Peyer's patch (tissue), 4 donors: ENCODE data around the gene NKD1. TPM values are rescaled to one million over a fixed set of nuclear protein-coding genes. Genes with fewer than 3 reads are reported as not detected.
A peak's percentile ranks its signal among the peaks of the same experiment; 100 is the strongest.

Experiments
- DNase-seq, 3 donors: peaks; one replicate each; pipeline ENCODE4 v3.0.0-alpha.2; 2017 to 2019
- H3K27ac ChIP-seq, 4 donors: fragments of 200-600 bp; sonication (generic); one replicate each; pipeline ENCODE4 v1.5.1; 2016 to 2019
- H3K27me3 ChIP-seq, 2 donors: fragments of 200-600 bp; sonication (generic); one replicate each; pipeline ENCODE4 v1.5.1; 2019
- H3K36me3 ChIP-seq, 3 donors: fragments of 200-600 bp; sonication (generic); one replicate each; pipeline ENCODE4 v1.5.1; 2016 to 2019
- H3K4me1 ChIP-seq, 4 donors: fragments of 200-600 bp; sonication (generic); one replicate each; pipeline ENCODE4 v1.5.1; 2016 to 2019
- H3K4me3 ChIP-seq, 4 donors: fragments of 200-600 bp; sonication (generic); 1 replicate in 3 of 4; 2 replicates in 1 of 4; pipeline ENCODE4 v1.5.1; 2016 to 2019; ENCODE audit warnings: mild to moderate bottlenecking in 1 of 4
- H3K9me3 ChIP-seq, 4 donors: fragments of 200-600 bp; sonication (generic); one replicate each; pipeline ENCODE4 v1.5.1; 2016 to 2019; ENCODE audit warnings: mild to moderate bottlenecking in 1 of 4
- CTCF ChIP-seq, 6 experiments: fragments of 450-650 bp in 4 of 6; fragments of 200-600 bp in 2 of 6; sonication (generic) in 1 of 6; IDR thresholded peaks; one replicate each; pipeline ENCODE4 v1.5.1; 2017 to 2019; ENCODE audit warnings: antibody characterized with exemption in 6 of 6, mild to moderate bottlenecking in 3 of 6, moderate library complexity in 1 of 6
- POLR2A ChIP-seq, 2 donors: fragments of 450-650 bp; IDR thresholded peaks; one replicate each; pipeline ENCODE4 v1.5.1; 2017; ENCODE audit warnings: antibody characterized with exemption in 2 of 2, mild to moderate bottlenecking in 2 of 2, moderate library complexity in 2 of 2
- total RNA-seq, 4 donors: library from RNA; depleted of rRNA; stranded (reverse); fragments of >200 nt; gene quantifications; one replicate each; pipeline ENCODE4 v1.1.0, GENCODE V29; 2016

Gene NKD1
- total RNA-seq, 4 donors from 2014 or later, result 1.7 to 4.0 (median 3.4) TPM

- no peaks in the 10 kb centered on the region for H3K27me3 ChIP-seq
- no peak for DNase-seq
- peaks cover 0 to 16% (median 5%) of the 10 kb centered on the region in 4 donors for H3K4me1 ChIP-seq
- no peaks in the 10 kb centered on the region for H3K9me3 ChIP-seq
- no peak overlapping the region for H3K4me3 ChIP-seq
- no peaks in the 10 kb centered on the region for H3K36me3 ChIP-seq
- no peak for TF ChIP-seq POLR2A (IDR thresholded peaks at IDR 0.05)
- TF ChIP-seq CTCF (IDR thresholded peaks at IDR 0.05), result no peak
- H3K27ac ChIP-seq, result no peak overlapping the region
Measured at GRCh38 chr16:50625374-50625773, 77.2 kb downstream of the NKD1 start.

- no peaks in the 10 kb centered on the region for H3K36me3 ChIP-seq
- no peaks in the 10 kb centered on the region for H3K9me3 ChIP-seq
- no peak for DNase-seq
- H3K27me3 ChIP-seq, result no peaks in the 10 kb centered on the region
- peaks cover 0 to 16% (median 5%) of the 10 kb centered on the region in 4 donors for H3K4me1 ChIP-seq
- no peak overlapping the region for H3K4me3 ChIP-seq
- TF ChIP-seq POLR2A (IDR thresholded peaks at IDR 0.05) (no peak), CTCF (IDR thresholded peaks at IDR 0.05) (no peak)
- H3K27ac ChIP-seq, result peak overlapping the region in 1 of 4 donors; percentile 40
Measured at GRCh38 chr16:50626868-50627267, 78.7 kb downstream of the NKD1 start.

- DNase-seq, result peak in 2 of 3 donors; percentile 57 to 75
- Histone ChIP-seq H3K36me3 (no peaks in the 10 kb centered on the region), H3K27me3 (no peaks in the 10 kb centered on the region), H3K4me1 (peaks cover 0 to 16% (median 5%) of the 10 kb centered on the region in 4 donors), H3K27ac (peak overlapping the region in 1 of 4 donors; percentile 40), H3K9me3 (no peaks in the 10 kb centered on the region), H3K4me3 (no peak overlapping the region)
- no peak for TF ChIP-seq POLR2A (IDR thresholded peaks at IDR 0.05)
- TF ChIP-seq CTCF (IDR thresholded peaks at IDR 0.05), result peak in 5 of 6 experiments; percentile 21 to 37 (median 25)
Measured at GRCh38 chr16:50627419-50627818, 79.2 kb downstream of the NKD1 start.

- no peak for TF ChIP-seq POLR2A (IDR thresholded peaks at IDR 0.05)
- no peak for TF ChIP-seq CTCF (IDR thresholded peaks at IDR 0.05)
- DNase-seq, result no peak
- H3K9me3 ChIP-seq, result no peaks in the 10 kb centered on the region
- H3K27me3 ChIP-seq, result no peaks in the 10 kb centered on the region
- no peak overlapping the region for H3K27ac ChIP-seq
- H3K36me3 ChIP-seq, result no peaks in the 10 kb centered on the region
- no peak overlapping the region for H3K4me3 ChIP-seq
- peaks cover 0 to 16% (median 5%) of the 10 kb centered on the region in 4 donors for H3K4me1 ChIP-seq
Measured at GRCh38 chr16:50628156-50628802, 80.1 kb downstream of the NKD1 start.

- no peaks in the 10 kb centered on the region for H3K36me3 ChIP-seq
- peaks cover 0 to 16% (median 5%) of the 10 kb centered on the region in 4 donors for H3K4me1 ChIP-seq
- H3K9me3 ChIP-seq, result no peaks in the 10 kb centered on the region
- no peak overlapping the region for H3K4me3 ChIP-seq
- no peak overlapping the region for H3K27ac ChIP-seq
- no peak for TF ChIP-seq CTCF (IDR thresholded peaks at IDR 0.05)
- TF ChIP-seq POLR2A (IDR thresholded peaks at IDR 0.05), result no peak
- H3K27me3 ChIP-seq, result no peaks in the 10 kb centered on the region
- no peak for DNase-seq
Measured at GRCh38 chr16:50629334-50629733, 81.1 kb downstream of the NKD1 start.
